A673 (cell line): ENCODE measurements around the gene MAP7D3.

Source experiments
- CTCF ChIP-seq: fragments of 300-800, 200-600 bp; sonication (generic); conservative IDR thresholded peaks from 2 replicates; pipeline ENCODE4 v1.5.1; 2017; ENCODE audit warnings: low read depth, mild to moderate bottlenecking, antibody characterized with exemption, low read length, moderate library complexity, mixed read lengths
- EZH2 ChIP-seq: fragments of 200-600 bp; sonication (generic); IDR thresholded peaks from 2 replicates; pipeline ENCODE4 v1.6.1; 2017; ENCODE audit warnings: borderline replicate concordance, low read depth, mild to moderate bottlenecking, mixed read lengths, antibody characterized with exemption, low read length; ENCODE audit not compliant: poor library complexity, severe bottlenecking

- TF ChIP-seq CTCF (no peak), EZH2 (no peak)
Measured at GRCh38 chrX:136228839-136229207, 22.4 kb downstream of the MAP7D3 start.
